Cardiac fibroblast (primary cell): Measurements from ENCODE around the gene MRGPRG.

Experiments
- DNase-seq, 2 donors: peaks; one replicate each; pipeline versions ENCODE4 v3.0.0 to v3.0.0-alpha.2; 2010; ENCODE audit warnings: low read depth in 2 of 2
- H3K4me3 ChIP-seq, 2 donors: replicated peaks in 1 of 2; 1 replicate in 1 of 2; 2 replicates in 1 of 2; pipeline ENCODE4 v1.5.1; 2011; ENCODE audit warnings: low read depth in 2 of 2, low read length in 2 of 2, mild to moderate bottlenecking in 2 of 2, moderate library complexity in 1 of 2
- TF ChIP-seq, protein P1 (sequence below): IDR thresholded peaks from one replicate; pipeline ENCODE4 v1.5.1; 2011; ENCODE audit warnings: low read depth, mild to moderate bottlenecking, low read length, inconsistent platforms

MRGPRG gene

DNA sequence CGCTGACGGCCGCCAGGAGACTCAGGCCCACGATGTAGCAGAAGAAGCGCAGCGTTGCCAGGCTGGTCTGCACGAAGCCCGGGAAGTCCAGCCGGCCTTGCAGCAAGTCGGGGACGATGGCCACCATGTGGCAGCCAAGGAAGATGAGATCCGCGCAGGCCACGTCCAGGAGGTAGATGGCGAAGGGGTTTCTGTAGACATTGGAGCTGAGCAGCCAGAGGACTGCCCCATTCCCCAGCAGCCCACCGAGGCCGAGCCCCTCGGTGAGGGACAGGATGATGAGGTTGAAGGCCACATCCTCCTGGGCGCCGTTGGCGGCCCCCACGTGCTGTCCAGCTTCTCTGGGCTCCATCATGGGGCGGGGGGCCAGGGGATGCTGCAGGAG, 9.8 kb upstream of the MRGPRG start:
- TF ChIP-seq, protein P1, sequence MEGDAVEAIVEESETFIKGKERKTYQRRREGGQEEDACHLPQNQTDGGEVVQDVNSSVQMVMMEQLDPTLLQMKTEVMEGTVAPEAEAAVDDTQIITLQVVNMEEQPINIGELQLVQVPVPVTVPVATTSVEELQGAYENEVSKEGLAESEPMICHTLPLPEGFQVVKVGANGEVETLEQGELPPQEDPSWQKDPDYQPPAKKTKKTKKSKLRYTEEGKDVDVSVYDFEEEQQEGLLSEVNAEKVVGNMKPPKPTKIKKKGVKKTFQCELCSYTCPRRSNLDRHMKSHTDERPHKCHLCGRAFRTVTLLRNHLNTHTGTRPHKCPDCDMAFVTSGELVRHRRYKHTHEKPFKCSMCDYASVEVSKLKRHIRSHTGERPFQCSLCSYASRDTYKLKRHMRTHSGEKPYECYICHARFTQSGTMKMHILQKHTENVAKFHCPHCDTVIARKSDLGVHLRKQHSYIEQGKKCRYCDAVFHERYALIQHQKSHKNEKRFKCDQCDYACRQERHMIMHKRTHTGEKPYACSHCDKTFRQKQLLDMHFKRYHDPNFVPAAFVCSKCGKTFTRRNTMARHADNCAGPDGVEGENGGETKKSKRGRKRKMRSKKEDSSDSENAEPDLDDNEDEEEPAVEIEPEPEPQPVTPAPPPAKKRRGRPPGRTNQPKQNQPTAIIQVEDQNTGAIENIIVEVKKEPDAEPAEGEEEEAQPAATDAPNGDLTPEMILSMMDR = no peak
- H3K4me3 ChIP-seq = no peak overlapping the region
- no peak for DNase-seq

DNA sequence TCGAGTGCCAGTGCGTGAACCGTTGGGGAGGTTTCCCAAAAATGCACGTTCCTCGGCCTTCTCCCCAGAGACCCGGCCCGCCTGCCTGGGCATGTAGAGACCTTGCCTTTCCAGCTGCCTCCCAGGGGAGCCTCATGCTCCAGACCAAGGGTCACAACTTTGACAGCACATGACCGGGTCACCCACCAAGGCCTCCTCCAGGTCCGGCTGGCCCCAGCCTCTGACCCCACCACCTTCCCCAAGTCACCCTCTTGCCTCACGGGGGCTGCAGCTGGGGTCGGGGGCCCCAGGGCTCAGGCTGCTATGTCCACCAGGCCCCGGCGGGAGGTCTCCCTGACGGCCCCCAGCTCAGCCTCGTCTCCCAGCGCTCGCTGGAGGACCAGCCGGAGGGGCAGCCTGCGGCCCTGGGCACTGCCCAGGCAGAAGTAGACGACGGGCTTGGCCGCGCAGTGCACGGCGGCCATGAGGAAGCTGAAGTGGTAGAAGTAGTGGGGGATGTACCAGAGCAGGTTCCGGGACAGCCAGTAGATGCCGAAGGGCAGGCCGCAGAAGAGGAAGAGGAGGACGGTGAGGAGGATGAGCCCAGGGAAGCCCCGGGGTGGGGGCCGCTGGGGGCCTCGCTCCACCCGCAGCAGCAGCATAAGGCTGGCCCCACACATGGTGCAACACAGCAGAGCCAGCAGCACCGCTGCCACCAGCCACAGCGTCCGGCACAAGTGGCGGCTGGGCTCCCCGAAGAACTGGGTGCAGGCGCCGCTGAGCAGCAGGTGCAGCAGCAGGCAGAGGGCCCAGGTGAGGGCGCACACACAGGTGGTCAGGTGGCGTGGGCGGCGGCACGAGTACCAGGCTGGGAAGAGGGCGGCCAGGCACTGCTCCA, 9.2 kb upstream of the MRGPRG start:
- H3K4me3 ChIP-seq = no peak overlapping the region
- DNase-seq = no peak
- TF ChIP-seq, protein P1 = no peak

DNA sequence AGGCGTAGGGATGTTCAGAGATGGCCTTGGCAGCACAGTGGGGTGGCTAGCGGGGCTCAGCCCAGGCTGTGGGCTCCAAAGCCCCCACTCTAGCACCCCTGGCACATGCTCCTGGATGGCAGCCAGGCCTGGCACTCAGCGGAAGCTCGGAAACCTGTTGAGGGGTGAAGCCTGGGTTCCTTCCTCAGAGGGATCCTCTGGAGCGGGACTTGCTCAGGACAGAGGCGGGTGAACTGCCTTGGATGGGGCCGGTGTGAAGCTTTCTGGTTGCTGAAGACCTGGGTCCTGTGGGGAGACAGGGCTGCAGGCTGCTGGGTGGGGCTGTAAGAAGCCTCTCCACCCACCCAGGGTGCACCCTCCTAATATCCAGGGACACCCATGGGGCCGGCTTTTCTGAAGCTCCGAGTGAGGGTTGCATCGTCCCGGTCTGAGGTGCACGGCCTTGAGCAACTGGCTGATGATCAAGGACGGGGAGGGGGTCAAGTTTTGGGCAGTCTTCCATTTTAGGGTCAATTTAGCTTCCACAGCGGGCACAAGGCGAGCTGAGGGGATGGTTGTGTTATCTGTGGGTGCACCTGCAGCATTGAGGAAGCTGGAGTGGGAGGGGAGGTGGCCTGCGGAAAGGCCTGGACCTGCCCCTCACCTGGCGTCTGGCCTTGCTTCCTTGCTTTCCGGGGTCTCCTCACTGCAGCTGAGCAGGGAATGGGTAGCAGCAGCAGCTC, 8.4 kb upstream of the MRGPRG start:
- TF ChIP-seq, protein P1 = no peak
- no peak for DNase-seq
- H3K4me3 ChIP-seq = no peak overlapping the region

DNA sequence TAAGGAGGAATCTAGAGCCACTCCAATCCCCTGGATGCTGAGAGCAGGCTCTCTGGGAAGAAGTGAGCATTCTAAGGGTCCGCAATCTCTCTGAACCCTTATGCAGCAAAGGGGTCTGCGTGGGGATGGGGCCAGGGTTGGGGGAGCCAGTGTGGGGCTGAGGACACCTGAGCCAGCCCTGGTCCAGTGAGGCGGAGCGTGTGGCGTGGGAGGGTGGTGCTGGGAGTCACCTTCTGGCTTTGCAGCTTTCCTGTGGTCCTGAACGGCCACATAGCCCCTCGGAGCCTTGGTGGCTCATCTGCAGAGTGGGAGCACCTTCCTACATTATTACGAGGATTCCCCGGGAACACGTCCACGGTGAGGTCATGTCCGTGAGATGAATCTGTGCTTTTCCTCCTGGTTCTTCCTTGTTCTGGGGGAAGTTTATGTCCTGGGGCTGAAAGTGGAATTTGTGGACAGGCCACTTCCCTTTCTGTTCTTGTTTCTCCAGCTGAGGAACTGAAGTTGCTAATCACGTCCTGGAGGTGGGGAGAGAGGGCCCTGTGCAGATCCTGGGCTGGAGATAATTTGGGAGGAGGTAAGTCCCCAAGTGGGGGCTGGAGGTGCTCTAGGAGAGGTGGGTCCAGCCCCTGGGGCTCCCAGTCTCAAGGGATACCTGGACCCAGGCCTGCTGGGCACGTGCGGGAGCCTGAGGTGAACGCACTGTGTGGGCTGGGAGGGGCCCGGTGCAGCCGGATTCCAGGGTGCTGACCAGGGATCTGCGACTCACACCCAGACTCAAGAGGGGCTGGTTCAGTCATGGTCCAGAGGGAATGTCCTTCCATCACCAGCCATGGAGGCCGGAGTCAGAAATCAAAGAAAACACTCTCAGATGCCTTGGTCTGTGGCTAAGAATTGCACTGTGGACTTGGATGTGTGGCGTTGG, 7.5 kb upstream of the MRGPRG start:
- DNase-seq = no peak
- TF ChIP-seq, protein P1 = no peak

DNA sequence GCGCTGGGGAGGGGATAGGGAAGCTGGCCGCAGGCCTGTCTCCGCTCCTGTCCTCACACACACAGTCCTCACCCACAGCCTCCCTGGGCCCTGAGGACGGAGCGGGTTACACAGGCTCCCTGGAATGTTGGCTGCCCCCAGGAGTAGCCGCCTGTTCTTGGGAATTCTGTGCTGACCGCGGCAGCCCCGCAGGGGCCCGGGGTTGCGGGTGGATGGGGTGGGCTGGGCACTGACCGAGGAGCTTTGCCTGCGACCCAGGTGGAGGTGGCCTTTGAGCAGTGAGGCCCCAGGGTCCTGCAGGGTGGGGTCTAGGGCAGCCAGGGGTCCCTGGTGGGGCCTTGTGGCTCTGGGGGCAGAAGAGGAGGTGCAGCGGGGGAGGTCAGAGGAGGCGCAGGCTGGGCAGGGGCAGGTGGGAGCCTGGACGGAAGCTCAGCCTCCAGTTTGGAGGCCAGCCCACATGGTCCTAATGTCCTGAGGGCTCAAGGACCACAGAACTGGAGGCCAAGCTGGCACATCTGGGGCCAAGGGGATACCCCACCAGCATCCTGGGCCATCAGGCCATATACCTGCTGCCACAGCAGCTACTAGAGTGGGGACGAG, 6.6 kb upstream of the MRGPRG start:
- H3K4me3 ChIP-seq = no peak overlapping the region
- DNase-seq = no peak
- TF ChIP-seq, protein P1 = no peak

More for the DNA sequence above, 7.5 kb upstream of the MRGPRG start:
- H3K4me3 ChIP-seq = no peak overlapping the region
